HepG2 (cell line): Measurements from ENCODE around the gene ZNF23. TPM values are rescaled to one million over a fixed set of nuclear protein-coding genes. Genes with fewer than 3 reads are reported as not detected.

Source experiments
- AHR ChIP-seq: IDR thresholded peaks from 2 replicates; pipeline ENCODE4 v1.6.1; 2018; ENCODE audit warnings: missing genetic modification reagents, missing compliant biosample characterization
- AKAP8 ChIP-seq: sonication (generic); formaldehyde crosslinking; IDR thresholded peaks from 2 replicates; pipeline ENCODE4 v1.5.1; 2020; ENCODE audit warnings: mild to moderate bottlenecking, missing genetic modification reagents
- CEBPG ChIP-seq: IDR thresholded peaks from 2 replicates; pipeline ENCODE4 v1.6.1; 2016
- FOXA1 ChIP-seq, 2 experiments: fragments of 450-650 bp in 1 of 2; sonication (generic) in 1 of 2; formaldehyde crosslinking in 1 of 2; IDR thresholded peaks; 2 replicates each; pipeline versions ENCODE4 v1.4.0 to v1.6.1; 2016 to 2020; ENCODE audit warnings: missing genetic modification reagents in 1 of 2
- HNRNPK ChIP-seq: fragments of 200-400 bp; formaldehyde crosslinking; IDR thresholded peaks from 2 replicates; pipeline ENCODE4 v1.6.1; 2018; ENCODE audit warnings: low read length, low read depth, moderate library complexity, mild to moderate bottlenecking; ENCODE audit not compliant: poor library complexity, severe bottlenecking
- HOXA9 ChIP-seq: sonication (generic); formaldehyde crosslinking; IDR thresholded peaks from 2 replicates; pipeline ENCODE4 v1.8.1; 2022; ENCODE audit warnings: missing genetic modification reagents, mild to moderate bottlenecking, moderate library complexity, borderline replicate concordance
- IKZF4 ChIP-seq: sonication (generic); formaldehyde crosslinking; IDR thresholded peaks from 2 replicates; pipeline ENCODE4 v1.5.1; 2020; ENCODE audit warnings: borderline replicate concordance, mild to moderate bottlenecking, low read depth, missing genetic modification reagents; ENCODE audit errors: not compliant biosample characterization
- NAIF1 ChIP-seq: sonication (generic); formaldehyde crosslinking; IDR thresholded peaks from 2 replicates; pipeline ENCODE4 v1.5.0; 2020; ENCODE audit warnings: mild to moderate bottlenecking, missing genetic modification reagents, borderline replicate concordance
- RFX5 ChIP-seq: IDR thresholded peaks from 2 replicates; pipeline ENCODE4 v1.6.1; 2011; ENCODE audit warnings: low read depth, low read length, improper control_type of control experiment
- RFXAP ChIP-seq: sonication (generic); formaldehyde crosslinking; IDR thresholded peaks from 2 replicates; pipeline ENCODE4 v1.4.0; 2020; ENCODE audit warnings: missing genetic modification reagents, borderline replicate concordance
- SPEN ChIP-seq: sonication (generic); formaldehyde crosslinking; IDR thresholded peaks from 2 replicates; pipeline ENCODE4 v1.5.1; 2020; ENCODE audit warnings: low read depth, mild to moderate bottlenecking, missing genetic modification reagents
- THAP11 ChIP-seq: IDR thresholded peaks from 2 replicates; pipeline ENCODE4 v1.6.1; 2016; ENCODE audit warnings: missing biosample characterization, missing genetic modification reagents
- YEATS2 ChIP-seq: sonication (generic); formaldehyde crosslinking; IDR thresholded peaks from 2 replicates; pipeline ENCODE4 v1.4.0; 2020; ENCODE audit warnings: missing genetic modification reagents, borderline replicate concordance
- ZNF484 ChIP-seq: sonication (generic); formaldehyde crosslinking; IDR thresholded peaks from 2 replicates; pipeline ENCODE4 v1.5.1; 2020; ENCODE audit warnings: mild to moderate bottlenecking, low read depth, missing genetic modification reagents, borderline replicate concordance
- ZNF7 ChIP-seq: IDR thresholded peaks from 2 replicates; pipeline ENCODE4 v1.6.1; 2016; ENCODE audit warnings: missing biosample characterization, missing genetic modification reagents
- polyA plus RNA-seq, 8 experiments: library from polyadenylated mRNA; depleted of rRNA in 3 of 8; stranded (reverse) in 7 of 8; unstranded in 1 of 8; fragments of >200 nt; fragmentation: Illumina TruSeq in 4 of 8; extraction: Trizol in 4 of 8; gene quantifications; 2 replicates each; pipeline versions ENCODE4 v1.2.1 to v1.2.3, GENCODE V29; 2011 to 2016; ENCODE audit warnings: low read depth in 4 of 8, missing spikeins in 1 of 8, mixed read lengths in 1 of 8; ENCODE audit not compliant: insufficient read depth in 1 of 8
- total RNA-seq, 5 experiments: library from RNA; depleted of rRNA; stranded (reverse); fragments of >200 nt; fragmentation: Illumina TruSeq; extraction: Trizol; gene quantifications; 2 replicates each; pipeline ENCODE4 v1.2.3, GENCODE V29; 2016; ENCODE audit warnings: low read depth in 1 of 5
- TF ChIP-seq, protein P1 (sequence below): sonication (generic); formaldehyde crosslinking; IDR thresholded peaks from 2 replicates; pipeline ENCODE4 v1.4.0; 2020; ENCODE audit warnings: mild to moderate bottlenecking, missing genetic modification reagents
- TF ChIP-seq, protein P2 (sequence below): sonication (generic); formaldehyde crosslinking; IDR thresholded peaks from 2 replicates; pipeline ENCODE4 v1.8.1; 2023; ENCODE audit warnings: mild to moderate bottlenecking, missing genetic modification reagents
- TF ChIP-seq, protein P3 (sequence below): sonication (generic); formaldehyde crosslinking; IDR thresholded peaks from 2 replicates; pipeline ENCODE4 v1.8.1; 2023; ENCODE audit warnings: mild to moderate bottlenecking, inconsistent platforms, moderate library complexity, missing genetic modification reagents, borderline replicate concordance
- TF ChIP-seq, protein P4 (sequence below): sonication (generic); formaldehyde crosslinking; IDR thresholded peaks from 2 replicates; pipeline ENCODE4 v1.5.0; 2020; ENCODE audit warnings: missing genetic modification reagents

The ZNF23 gene
- total and polyA plus RNA-seq, 2 of the 13 experiments (the other 11 are each of a cell fraction or from before 2014, with no cell fraction given): 8.6 to 12.2 TPM

DNA sequence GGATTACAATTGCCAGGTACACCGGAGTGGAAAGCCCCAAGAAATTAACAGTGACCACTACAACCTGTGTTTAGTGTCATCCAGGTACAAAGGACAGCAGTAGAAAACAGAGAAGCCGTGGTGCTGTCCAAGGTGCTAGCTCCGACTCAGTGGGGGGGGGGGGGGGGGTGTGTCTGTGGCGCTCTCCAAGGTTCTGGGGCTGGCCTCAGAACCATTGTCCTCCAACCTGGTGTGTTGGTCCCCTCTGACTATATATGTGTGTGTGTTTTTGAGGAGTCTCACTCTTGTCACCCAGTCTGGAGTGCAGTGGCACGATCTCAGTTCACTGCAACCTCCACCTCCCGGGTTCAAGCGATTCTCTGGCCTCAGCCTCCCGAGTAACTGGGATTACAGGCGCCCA, 5.8 kb upstream of the ZNF23 start (continued):
- TF ChIP-seq ZNF7 (peak; percentile 85), HOXA9 (CRISPR knock-in tag) (peak; percentile 89; the same call in 1 of the 2 replicates), YEATS2 (CRISPR knock-in tag) (peak; percentile 87; the same call in 1 of the 2 replicates), CEBPG (CRISPR knock-in tag) (no peak), AKAP8 (no peak), HNRNPK (no peak), RFX5 (no peak), AHR (CRISPR knock-in tag) (peak; percentile 41; the same call in 1 of the 2 replicates), RFXAP (CRISPR knock-in tag) (peak; percentile 66; the same call in 1 of the 2 replicates), ZNF484 (CRISPR knock-in tag) (peak; percentile 67; the same call in 1 of the 2 replicates), THAP11 (peak; percentile 76), SPEN (peak; percentile 63; the same call in 1 of the 2 replicates), NAIF1 (CRISPR knock-in tag) (0 out of 2 replicates have a peak, but pooled peaks have one; percentile 35), IKZF4 (CRISPR knock-in tag) (no peak), FOXA1 (IDR thresholded peaks at IDR 0.05) (no peak), FOXA1 (CRISPR knock-in tag; IDR thresholded peaks at IDR 0.05) (no peak)
- TF ChIP-seq, protein P1, sequence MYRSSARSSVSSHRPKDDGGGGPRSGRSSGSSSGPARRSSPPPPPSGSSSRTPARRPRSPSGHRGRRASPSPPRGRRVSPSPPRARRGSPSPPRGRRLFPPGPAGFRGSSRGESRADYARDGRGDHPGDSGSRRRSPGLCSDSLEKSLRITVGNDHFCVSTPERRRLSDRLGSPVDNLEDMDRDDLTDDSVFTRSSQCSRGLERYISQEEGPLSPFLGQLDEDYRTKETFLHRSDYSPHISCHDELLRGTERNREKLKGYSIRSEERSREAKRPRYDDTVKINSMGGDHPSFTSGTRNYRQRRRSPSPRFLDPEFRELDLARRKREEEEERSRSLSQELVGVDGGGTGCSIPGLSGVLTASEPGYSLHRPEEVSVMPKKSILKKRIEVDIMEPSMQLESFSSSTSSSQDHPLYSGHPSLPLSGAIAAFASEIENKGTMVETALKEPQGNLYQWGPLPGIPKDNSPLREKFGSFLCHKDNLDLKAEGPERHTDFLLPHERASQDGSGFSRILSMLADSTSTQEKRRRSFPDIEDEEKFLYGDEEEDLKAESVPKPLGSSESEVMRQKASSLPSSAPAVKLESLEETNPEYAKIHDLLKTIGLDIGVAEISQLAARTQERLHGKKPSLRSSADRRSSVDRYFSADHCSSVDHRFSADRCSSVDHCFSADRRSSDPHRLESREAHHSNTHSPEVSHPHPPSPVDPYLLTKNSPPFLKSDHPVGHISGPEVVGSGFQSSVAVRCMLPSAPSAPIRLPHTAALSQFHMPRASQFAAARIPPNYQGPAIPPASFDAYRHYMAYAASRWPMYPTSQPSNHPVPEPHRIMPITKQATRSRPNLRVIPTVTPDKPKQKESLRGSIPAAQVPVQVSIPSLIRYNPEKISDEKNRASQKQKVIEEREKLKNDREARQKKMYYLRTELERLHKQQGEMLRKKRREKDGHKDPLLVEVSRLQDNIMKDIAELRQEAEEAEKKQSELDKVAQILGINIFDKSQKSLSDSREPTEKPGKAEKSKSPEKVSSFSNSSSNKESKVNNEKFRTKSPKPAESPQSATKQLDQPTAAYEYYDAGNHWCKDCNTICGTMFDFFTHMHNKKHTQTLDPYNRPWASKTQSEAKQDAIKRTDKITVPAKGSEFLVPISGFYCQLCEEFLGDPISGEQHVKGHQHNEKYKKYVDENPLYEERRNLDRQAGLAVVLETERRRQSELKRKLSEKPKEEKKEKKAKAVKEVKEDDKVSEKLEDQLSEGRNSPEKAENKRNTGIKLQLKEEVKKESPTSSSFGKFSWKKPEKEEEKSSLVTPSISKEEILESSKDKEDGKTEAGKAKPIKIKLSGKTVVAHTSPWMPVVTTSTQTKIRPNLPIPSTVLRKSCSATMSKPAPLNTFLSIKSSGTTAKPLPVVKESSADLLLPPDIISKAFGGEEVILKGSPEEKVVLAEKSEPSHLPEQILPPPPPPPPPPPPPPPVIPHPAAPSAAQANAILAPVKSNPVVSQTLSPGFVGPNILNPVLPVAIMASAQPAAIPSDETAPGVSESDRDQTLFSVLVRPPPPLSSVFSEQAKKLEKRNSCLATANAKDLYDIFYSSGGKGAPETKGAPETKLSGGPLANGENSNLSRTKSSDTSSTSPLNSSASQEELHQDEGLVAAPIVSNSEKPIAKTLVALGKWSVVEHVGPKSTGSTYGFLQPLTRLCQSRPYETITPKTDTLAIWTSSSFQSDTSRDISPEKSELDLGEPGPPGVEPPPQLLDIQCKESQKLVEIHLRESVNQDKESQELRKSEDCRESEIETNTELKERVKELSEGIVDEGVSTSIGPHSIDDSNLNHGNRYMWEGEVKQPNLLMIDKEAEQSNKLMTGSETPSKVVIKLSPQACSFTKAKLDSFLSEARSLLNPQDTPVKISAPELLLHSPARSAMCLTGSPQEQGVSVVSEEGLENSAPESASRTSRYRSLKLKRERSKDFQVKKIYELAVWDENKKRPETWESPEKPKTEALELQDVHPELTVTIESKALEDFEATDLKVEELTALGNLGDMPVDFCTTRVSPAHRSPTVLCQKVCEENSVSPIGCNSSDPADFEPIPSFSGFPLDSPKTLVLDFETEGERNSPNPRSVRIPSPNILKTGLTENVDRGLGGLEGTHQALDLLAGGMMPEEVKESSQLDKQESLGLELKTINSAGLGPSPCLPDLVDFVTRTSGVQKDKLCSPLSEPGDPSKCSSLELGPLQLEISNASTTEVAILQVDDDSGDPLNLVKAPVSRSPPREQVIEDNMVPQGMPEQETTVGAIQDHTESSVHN: peak; percentile 89; the same call in 1 of the 2 replicates
- TF ChIP-seq, protein P2, sequence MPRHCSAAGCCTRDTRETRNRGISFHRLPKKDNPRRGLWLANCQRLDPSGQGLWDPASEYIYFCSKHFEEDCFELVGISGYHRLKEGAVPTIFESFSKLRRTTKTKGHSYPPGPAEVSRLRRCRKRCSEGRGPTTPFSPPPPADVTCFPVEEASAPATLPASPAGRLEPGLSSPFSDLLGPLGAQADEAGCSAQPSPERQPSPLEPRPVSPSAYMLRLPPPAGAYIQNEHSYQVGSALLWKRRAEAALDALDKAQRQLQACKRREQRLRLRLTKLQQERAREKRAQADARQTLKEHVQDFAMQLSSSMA: 0 out of 2 replicates have a peak, but pooled peaks have one; percentile 45
- TF ChIP-seq, protein P3, sequence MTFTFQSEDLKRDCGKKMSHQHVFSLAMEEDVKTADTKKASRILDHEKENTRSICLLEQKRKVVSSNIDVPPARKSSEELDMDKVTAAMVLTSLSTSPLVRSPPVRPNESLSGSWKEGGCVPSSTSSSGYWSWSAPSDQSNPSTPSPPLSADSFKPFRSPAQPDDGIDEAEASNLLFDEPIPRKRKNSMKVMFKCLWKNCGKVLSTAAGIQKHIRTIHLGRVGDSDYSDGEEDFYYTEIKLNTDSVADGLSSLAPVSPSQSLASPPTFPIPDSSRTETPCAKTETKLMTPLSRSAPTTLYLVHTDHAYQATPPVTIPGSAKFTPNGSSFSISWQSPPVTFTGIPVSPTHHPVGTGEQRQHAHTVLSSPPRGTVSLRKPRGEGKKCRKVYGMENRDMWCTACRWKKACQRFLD (CRISPR knock-in tag): peak; percentile 98
- TF ChIP-seq, protein P4, sequence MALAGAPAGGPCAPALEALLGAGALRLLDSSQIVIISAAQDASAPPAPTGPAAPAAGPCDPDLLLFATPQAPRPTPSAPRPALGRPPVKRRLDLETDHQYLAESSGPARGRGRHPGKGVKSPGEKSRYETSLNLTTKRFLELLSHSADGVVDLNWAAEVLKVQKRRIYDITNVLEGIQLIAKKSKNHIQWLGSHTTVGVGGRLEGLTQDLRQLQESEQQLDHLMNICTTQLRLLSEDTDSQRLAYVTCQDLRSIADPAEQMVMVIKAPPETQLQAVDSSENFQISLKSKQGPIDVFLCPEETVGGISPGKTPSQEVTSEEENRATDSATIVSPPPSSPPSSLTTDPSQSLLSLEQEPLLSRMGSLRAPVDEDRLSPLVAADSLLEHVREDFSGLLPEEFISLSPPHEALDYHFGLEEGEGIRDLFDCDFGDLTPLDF (CRISPR knock-in tag): peak; percentile 67
